PC-3 (cell line): Measurements from ENCODE around the gene LRFN3. TPM values are rescaled to one million over a fixed set of nuclear protein-coding genes. Genes with fewer than 3 reads are reported as not detected.

Experiments used
- ATAC-seq: fragments of 200-7000 bp; cut with Tn5 transposase; 2 replicates; pipeline ENCODE4 v1.9.1; 2020; ENCODE audit warnings: mild to moderate bottlenecking, moderate library complexity
- BruUV-seq: library from RNA; stranded (reverse); fragments of 400-500 nt; replicated peaks from 2 replicates; lab custom pipeline; 2021; lab: Mats Ljungman, UMichigan
- CTCF ChIA-PET: fragments of 300-600 bp; sonication (Branson Sonifier 250); formaldehyde crosslinking; loops from one replicate; lab custom pipeline; 2022; ENCODE audit warnings: antibody characterized with exemption; lab: Charles Lee
- POLR2A ChIA-PET: fragments of 300-600 bp; sonication (Branson Sonifier 250); formaldehyde crosslinking; loops from one replicate; lab custom pipeline; 2022; ENCODE audit warnings: antibody characterized with exemption; ENCODE audit not compliant: unreplicated experiment; lab: Charles Lee
- DNase-seq: peaks from one replicate; pipeline ENCODE4 v3.0.0-alpha.2; 2015
- H2AFZ ChIP-seq: fragments of 300-600 bp; sonication (generic); 2 replicates; pipeline ENCODE4 v1.6.0; 2016; ENCODE audit warnings: antibody characterized with exemption, low read length
- H3F3A ChIP-seq: fragments of 300-600 bp; sonication (generic); one replicate; pipeline ENCODE4 v1.6.0; 2017; ENCODE audit warnings: antibody characterized with exemption, low read length, control low read depth, mild to moderate bottlenecking; ENCODE audit not compliant: unreplicated experiment
- H3K27ac ChIP-seq: fragments of 300-600 bp; sonication (generic); 2 replicates; pipeline ENCODE4 v1.5.1; 2016; ENCODE audit warnings: mild to moderate bottlenecking, low read length
- H3K27me3 ChIP-seq: fragments of 300-600 bp; sonication (generic); 2 replicates; pipeline ENCODE4 v1.6.1; 2016; ENCODE audit warnings: low read length, mixed read lengths
- H3K36me3 ChIP-seq: fragments of 300-600 bp; sonication (generic); 2 replicates; pipeline ENCODE4 v1.6.1; 2016; ENCODE audit warnings: low read depth, mixed run types, low read length, mixed read lengths
- H3K4me1 ChIP-seq: fragments of 300-600 bp; sonication (generic); 2 replicates; pipeline ENCODE4 v1.5.1; 2016; ENCODE audit warnings: low read length; ENCODE audit not compliant: insufficient read depth
- H3K4me2 ChIP-seq: fragments of 300-600 bp; sonication (generic); 2 replicates; pipeline ENCODE4 v1.6.0; 2016; ENCODE audit warnings: low read length
- H3K4me3 ChIP-seq: fragments of 300-600 bp; sonication (generic); 2 replicates; pipeline ENCODE4 v1.5.1; 2016; ENCODE audit warnings: mild to moderate bottlenecking, low read length, mixed read lengths
- H3K79me2 ChIP-seq: fragments of 300-600 bp; sonication (generic); 2 replicates; pipeline ENCODE4 v1.6.1; 2017; ENCODE audit warnings: low read length, mixed read lengths
- H3K9ac ChIP-seq: fragments of 300-600 bp; sonication (generic); 2 replicates; pipeline ENCODE4 v1.6.0; 2016; ENCODE audit warnings: mild to moderate bottlenecking, low read length
- H3K9me2 ChIP-seq: fragments of 300-600 bp; sonication (generic); replicated peaks from 2 replicates; pipeline ENCODE4 v1.6.1; 2016; ENCODE audit warnings: mixed run types, low read length, mixed read lengths
- H3K9me3 ChIP-seq: fragments of 300-600 bp; sonication (generic); 2 replicates; pipeline ENCODE4 v1.6.1; 2016; ENCODE audit warnings: low read length, mixed read lengths
- H4K20me1 ChIP-seq: fragments of 300-600 bp; sonication (generic); 2 replicates; pipeline ENCODE4 v1.6.1; 2016; ENCODE audit warnings: low read length, mixed read lengths
- CTCF ChIP-seq: fragments of 300-600 bp; sonication (generic); conservative IDR thresholded peaks from 2 replicates; pipeline ENCODE4 v1.5.1; 2017; ENCODE audit warnings: antibody characterized with exemption, low read depth, mild to moderate bottlenecking, low read length
- EZH2 ChIP-seq: fragments of 300-600 bp; sonication (generic); IDR thresholded peaks from one replicate; pipeline ENCODE4 v1.6.1; 2017; ENCODE audit warnings: antibody characterized with exemption, mild to moderate bottlenecking, low read length; ENCODE audit not compliant: unreplicated experiment
- EZH2phosphoT487 ChIP-seq: fragments of 300-600 bp; sonication (generic); IDR thresholded peaks from 2 replicates; pipeline ENCODE4 v1.6.1; 2018; ENCODE audit warnings: mild to moderate bottlenecking, antibody characterized with exemption, low read length, borderline replicate concordance
- intact Hi-C: fragments of 100-400 bp; cut with micrococcal nuclease; formaldehyde crosslinking; loops from 2 replicates; pipeline ENCODE4 v1.9.0; 2023
- total RNA-seq: library from RNA; depleted of rRNA; stranded (reverse); fragments of >200 nt; gene quantifications from 2 replicates; pipeline ENCODE4 v1.2.3, GENCODE V29; 2014

The LRFN3 gene
- total RNA-seq, 1 experiment from 2014 or later: 4.1 TPM

GRCh38 chr19:35899547-35900214 is 36.5 kb upstream of the LRFN3 start:
- no peaks in the 10 kb centered on the region for H3K9me2 ChIP-seq
- H3K9ac ChIP-seq: peak overlapping the region; percentile 91
- peaks cover 19% of the 10 kb centered on the region for H3K79me2 ChIP-seq
- H3K4me1 ChIP-seq: peaks cover 10% of the 10 kb centered on the region; the same call in 1 of the 2 replicates
- peak; percentile 75 for ATAC-seq
- no TSS peak for BruUV-seq
- intact Hi-C loops: loop anchor here (2.0 kb wide), 1 partner anchor 31 kb away; no protein-coding TSS in a partner anchor
- TF ChIP-seq EZH2 (no peak), EZH2phosphoT487 (no peak), CTCF (no peak)
- H2AFZ ChIP-seq: peak overlapping the region; percentile 82
- peak overlapping the region; percentile 95 for H3K4me3 ChIP-seq
- no peaks in the 10 kb centered on the region for H3K9me3 ChIP-seq
- DNase-seq: peak; percentile 69
- no peaks in the 10 kb centered on the region for H3K36me3 ChIP-seq
- H3K27ac ChIP-seq: peak overlapping the region; percentile 59
- H3K4me2 ChIP-seq: peak overlapping the region; percentile 91
- no peaks in the 10 kb centered on the region for H3F3A ChIP-seq
- no peaks in the 10 kb centered on the region for H3K27me3 ChIP-seq
- POLR2A ChIA-PET: no interaction called here
- CTCF ChIA-PET: no interaction called here
- H4K20me1 ChIP-seq: no peaks in the 10 kb centered on the region

- Histone ChIP-seq H3K79me2 (peaks cover 19% of the 10 kb centered on the region), H3K9me3 (no peaks in the 10 kb centered on the region), H3K27me3 (no peaks in the 10 kb centered on the region), H3F3A (no peaks in the 10 kb centered on the region), H3K4me1 (peaks cover 10% of the 10 kb centered on the region; the same call in 1 of the 2 replicates), H3K9me2 (no peaks in the 10 kb centered on the region), H4K20me1 (no peaks in the 10 kb centered on the region), H3K4me3 (peak overlapping the region; percentile 95; the same call in 1 of the 2 replicates), H3K4me2 (peak overlapping the region; percentile 91), H3K9ac (peak overlapping the region; percentile 91; the same call in 1 of the 2 replicates), H3K36me3 (no peaks in the 10 kb centered on the region), H2AFZ (no peak overlapping the region), H3K27ac (no peak overlapping the region)
- DNase-seq: peak; percentile 27
- CTCF ChIA-PET: interaction anchor here (0.8 kb wide), 1 partner anchor 30 kb away, joined by 3 read pairs; no protein-coding TSS in a partner anchor
- intact Hi-C loops: no loop called here
- BruUV-seq: no TSS peak
- no peak for ATAC-seq
- POLR2A ChIA-PET: no interaction called here
- TF ChIP-seq CTCF: no peak
- TF ChIP-seq EZH2: no peak
- no peak for TF ChIP-seq EZH2phosphoT487
These were observed 35.0 kb upstream of the LRFN3 start for GRCh38 chr19:35901055-35901644.
